NCI-H446 (cell line): ENCODE measurements around the gene M1AP.

ENCODE experiments used
- DNase-seq, 2 experiments: peaks; one replicate each; lab custom pipeline; 2025; lab: John Stamatoyannopoulos, UW

M1AP gene

GRCh38 chr2:74593826-74594772, 54.0 kb downstream of the M1AP start:
- DNase-seq, result no peak

- DNase-seq, result no peak
Measured at GRCh38 chr2:74588664-74589063, 59.5 kb downstream of the M1AP start.

DNA sequence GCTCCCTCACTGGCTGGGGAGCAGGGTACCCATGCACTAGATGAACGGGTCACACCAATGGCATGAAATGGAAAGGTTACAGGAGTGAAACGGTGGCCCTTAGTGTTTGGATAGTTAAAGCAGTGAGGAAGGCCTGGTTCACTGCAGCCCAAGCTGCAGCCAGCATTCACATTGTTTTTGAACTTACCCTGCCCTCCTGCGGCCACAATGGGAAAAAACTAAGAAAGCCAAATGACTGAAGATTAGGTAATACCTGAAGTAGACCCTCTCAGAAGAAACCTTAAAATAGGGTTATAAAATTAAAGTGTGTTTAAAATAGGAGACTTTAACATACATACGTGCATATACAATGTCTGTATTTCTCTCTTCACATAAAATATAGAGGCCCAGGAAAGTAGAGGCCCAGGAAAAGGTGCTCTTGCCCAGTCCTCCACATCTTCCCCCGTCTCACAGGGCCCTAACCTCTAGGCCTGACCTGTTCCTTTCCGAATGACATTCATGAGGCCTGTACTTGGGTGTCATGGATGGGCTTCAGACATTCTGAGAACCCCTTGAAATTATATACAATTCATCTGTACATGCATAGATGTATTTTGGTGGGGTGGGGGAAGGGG, 60.4 kb downstream of the M1AP start:
- peak; percentile 6 to 73 for DNase-seq

- no peak for DNase-seq
Measured at GRCh38 chr2:74585406-74586185, 62.5 kb downstream of the M1AP start.

GRCh38 chr2:74584088-74584645, 64.0 kb downstream of the M1AP start:
- DNase-seq, result no peak

DNA sequence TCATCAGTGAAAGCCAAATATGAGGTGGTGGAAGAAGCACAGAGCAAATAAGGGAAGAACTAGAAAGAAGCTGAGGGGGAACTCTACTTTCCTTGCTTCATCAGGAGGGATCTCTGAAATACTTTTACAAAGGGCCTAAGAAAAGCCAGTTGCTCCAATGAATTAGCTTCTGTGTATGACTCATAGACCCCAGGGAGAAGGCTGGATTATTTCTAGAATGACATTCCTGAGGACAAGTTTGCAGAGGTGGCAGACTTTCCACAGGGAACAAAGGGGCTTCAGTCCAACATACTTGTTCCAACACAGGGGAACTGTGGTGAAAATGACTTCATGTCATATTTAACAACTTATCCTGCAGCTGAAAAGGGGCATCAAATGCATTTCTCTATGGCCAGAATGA, 64.6 kb downstream of the M1AP start:
- DNase-seq, result no peak

- DNase-seq, result no peak
Measured at GRCh38 chr2:74582184-74582583, 65.9 kb downstream of the M1AP start.

- DNase-seq, result no peak
Measured at GRCh38 chr2:74581463-74581862, 66.7 kb downstream of the M1AP start.

GRCh38 chr2:74578408-74578807, 69.7 kb downstream of the M1AP start:
- DNase-seq, result no peak

GRCh38 chr2:74577448-74577847, 70.7 kb downstream of the M1AP start:
- DNase-seq, result no peak

GRCh38 chr2:74576863-74577229, 71.3 kb downstream of the M1AP start:
- DNase-seq, result peak in 1 of 2 experiments; percentile 43

GRCh38 chr2:74576211-74576862, 71.8 kb downstream of the M1AP start:
- DNase-seq, result no peak

- no peak for DNase-seq
Measured at GRCh38 chr2:74575320-74575719, 72.8 kb downstream of the M1AP start.

DNA sequence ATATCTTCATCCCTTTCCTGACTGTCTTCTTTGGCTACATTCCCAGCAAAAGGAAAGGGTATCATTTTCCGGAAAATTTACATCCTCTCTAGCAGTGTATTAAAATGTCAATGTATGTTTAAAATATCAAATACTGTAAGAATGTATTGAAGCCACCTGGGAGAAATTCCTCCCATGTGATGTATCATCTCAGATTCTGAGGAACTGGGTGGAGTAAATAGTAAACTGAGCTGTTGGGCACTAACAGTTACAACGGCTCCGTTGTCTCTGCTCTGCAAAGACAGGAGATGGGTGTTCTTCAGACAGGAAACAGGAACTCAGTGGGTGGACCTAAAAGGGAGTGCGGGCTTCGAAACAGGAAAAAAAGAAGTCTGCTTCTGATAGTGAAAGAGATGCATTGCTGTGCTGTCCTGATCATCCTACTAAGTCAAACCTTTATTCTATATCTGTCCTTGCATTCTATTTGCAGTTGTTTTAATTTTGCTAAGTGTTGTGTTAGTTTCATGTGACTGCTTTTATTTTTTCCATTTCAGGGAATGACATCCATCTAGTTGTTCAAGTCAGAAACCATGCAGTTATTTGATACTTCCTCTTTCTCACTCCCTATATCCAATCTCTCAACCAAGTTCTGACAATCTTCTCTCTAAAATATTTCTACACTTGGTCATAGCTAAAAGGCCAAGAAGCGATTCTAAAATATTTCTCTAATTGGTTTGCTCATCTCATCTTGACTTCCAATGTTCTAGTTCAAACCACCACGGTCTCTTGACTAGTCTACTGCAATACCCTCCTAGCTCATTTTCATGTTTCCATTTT, 74.2 kb downstream of the M1AP start:
- no peak for DNase-seq

- no peak for DNase-seq
Measured at GRCh38 chr2:74572178-74572925, 75.8 kb downstream of the M1AP start.

- DNase-seq, result no peak
Measured at GRCh38 chr2:74571058-74571457, 77.1 kb downstream of the M1AP start.

DNA sequence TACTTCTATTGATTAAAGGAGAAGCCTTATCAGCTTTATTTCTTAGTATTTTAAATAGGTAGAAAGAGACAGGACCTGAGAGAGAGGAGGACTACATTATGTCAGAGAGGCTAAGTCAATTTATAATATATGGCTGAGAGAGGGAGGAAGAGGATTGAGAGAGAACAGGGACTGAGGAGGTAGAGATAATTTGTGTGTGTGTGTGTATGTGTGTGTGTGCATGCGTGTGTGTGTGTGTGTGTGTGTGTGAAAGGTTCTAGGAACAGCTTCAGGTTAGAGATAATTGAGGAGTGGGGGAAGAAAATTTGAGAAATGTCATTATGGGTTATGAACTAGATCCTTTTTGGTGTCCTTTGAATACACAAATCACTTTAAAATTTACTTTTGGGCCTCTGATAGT, 78.4 kb downstream of the M1AP start:
- DNase-seq, result no peak

DNA sequence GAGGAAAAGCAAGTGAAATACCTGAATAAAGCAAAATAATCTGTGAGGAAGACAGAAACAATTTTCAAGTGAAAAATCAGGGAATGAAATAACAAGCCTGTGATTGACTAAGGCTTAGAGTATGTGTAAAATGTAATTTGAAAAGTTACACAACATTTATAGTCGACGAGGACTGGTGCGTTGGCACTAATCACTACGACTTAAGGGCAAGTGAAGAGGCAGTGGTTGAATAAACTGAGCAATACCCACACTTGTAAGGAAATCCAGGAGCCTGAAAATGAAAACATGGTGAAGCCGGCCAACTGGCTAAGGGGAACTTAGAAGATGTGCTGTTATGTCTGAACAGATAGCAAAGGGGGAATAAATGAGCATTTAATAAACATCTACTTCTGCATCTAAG, 80.2 kb downstream of the M1AP start:
- DNase-seq, result no peak

DNA sequence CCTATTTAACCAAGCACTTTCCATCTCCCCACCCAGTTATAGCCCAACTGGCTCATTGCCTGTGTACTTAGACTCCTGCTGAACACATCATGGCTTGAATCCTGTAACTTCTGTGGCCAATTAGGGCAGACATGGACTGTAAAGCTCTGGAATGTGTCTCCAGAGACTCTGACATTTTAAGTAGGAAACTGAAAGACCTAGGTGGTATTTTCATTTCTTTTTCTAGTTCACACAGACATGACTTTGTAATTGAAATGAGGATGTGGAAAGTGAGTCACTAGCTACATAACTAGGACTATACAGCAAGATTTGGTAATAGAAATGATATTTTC, 81.4 kb downstream of the M1AP start:
- DNase-seq, result no peak

GRCh38 chr2:74566076-74566753, 81.9 kb downstream of the M1AP start:
- no peak for DNase-seq
